ENCODE data around the gene NAA10. TPM values are rescaled to one million over a fixed set of nuclear protein-coding genes. Genes with fewer than 3 reads are reported as not detected.

Gene NAA10
- total RNA-seq, 2 donors from 2014 or later: 60.1 to 66.4 TPM

DNA sequence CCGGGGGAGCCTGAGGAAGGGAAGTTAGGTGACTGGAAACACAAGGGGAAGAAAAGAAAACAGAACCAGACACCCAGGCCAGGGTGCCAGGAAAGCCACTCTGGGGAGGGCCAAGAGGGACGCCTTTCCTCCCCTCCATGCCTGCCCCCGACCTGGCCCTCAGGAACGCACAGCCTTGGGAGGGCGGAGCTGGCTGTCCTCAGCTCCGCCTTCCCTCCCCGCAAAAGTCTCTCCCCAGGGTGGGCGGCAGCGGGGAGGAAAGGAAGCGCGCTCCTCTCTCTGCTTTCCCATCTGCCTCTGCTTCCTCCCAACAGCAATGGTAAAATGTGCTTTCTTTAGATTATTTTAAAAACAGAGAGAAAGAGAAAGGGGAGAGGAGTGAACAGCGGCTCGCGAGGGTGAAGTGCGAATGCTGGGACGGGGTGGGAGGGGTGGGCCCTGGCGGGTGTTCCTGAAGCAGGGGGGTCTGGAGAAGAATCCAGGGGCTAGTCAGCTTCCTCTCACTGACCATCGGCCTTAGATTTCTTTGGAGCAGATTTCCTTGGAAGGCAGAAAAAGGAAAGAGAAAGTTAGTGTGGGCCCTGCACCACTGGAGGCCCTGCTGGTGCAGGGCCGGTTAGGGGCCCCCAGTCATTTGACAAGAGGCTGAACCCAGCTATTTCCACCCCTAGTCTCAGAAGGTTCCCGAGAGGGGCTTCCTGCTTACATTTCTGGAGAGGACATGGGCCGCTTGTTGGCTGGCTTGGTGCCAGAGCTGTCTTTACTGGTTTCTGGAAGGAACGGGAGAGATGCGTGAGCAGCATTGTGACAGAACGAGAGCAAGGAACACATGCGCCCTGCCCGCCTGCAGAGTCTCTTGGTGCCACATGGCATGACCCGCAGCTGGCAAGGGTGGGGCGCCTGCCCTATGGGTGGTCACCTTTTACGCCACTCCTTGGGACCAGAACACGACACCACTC, 14.3 kb upstream of the NAA10 start:
- Histone ChIP-seq H3K9me3 (no peaks in the 10 kb centered on the region), H3K27ac (no peak overlapping the region), H3K36me3 (peaks cover 12% of the 10 kb centered on the region), H3K4me1 (ENCODE audit: control insufficient read depth in 1 of 2, low read depth in 2 of 2) (peaks cover 0 to 15% of the 10 kb centered on the region in 2 donors), H3K4me3 (no peak overlapping the region), H3K27me3 (replicated peaks; ENCODE audit: insufficient read depth) (no peaks in the 10 kb centered on the region)
- TF ChIP-seq, protein P1, sequence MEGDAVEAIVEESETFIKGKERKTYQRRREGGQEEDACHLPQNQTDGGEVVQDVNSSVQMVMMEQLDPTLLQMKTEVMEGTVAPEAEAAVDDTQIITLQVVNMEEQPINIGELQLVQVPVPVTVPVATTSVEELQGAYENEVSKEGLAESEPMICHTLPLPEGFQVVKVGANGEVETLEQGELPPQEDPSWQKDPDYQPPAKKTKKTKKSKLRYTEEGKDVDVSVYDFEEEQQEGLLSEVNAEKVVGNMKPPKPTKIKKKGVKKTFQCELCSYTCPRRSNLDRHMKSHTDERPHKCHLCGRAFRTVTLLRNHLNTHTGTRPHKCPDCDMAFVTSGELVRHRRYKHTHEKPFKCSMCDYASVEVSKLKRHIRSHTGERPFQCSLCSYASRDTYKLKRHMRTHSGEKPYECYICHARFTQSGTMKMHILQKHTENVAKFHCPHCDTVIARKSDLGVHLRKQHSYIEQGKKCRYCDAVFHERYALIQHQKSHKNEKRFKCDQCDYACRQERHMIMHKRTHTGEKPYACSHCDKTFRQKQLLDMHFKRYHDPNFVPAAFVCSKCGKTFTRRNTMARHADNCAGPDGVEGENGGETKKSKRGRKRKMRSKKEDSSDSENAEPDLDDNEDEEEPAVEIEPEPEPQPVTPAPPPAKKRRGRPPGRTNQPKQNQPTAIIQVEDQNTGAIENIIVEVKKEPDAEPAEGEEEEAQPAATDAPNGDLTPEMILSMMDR (IDR thresholded peaks at IDR 0.05): no peak
- ATAC-seq (ENCODE audit: insufficient number of reproducible peaks, low FRiP score, low read depth) (no peak), DNase-seq (ENCODE audit: low spot score) (no peak)

- H3K9me3 ChIP-seq: no peaks in the 10 kb centered on the region
- DNase-seq (ENCODE audit: low spot score): no peak
- H3K27me3 ChIP-seq (replicated peaks; ENCODE audit: insufficient read depth): no peaks in the 10 kb centered on the region
- H3K27ac ChIP-seq: no peak overlapping the region
- H3K4me1 ChIP-seq (ENCODE audit: control insufficient read depth in 1 of 2, low read depth in 2 of 2): peaks cover 0 to 12% of the 10 kb centered on the region in 2 donors
- peaks cover 12% of the 10 kb centered on the region for H3K36me3 ChIP-seq
- no peak overlapping the region for H3K4me3 ChIP-seq
- TF ChIP-seq, protein P1 (IDR thresholded peaks at IDR 0.05): no peak
- ATAC-seq (ENCODE audit: insufficient number of reproducible peaks, low FRiP score, low read depth): no peak
Measured at GRCh38 chrX:153948002-153948466, 13.2 kb upstream of the NAA10 start.

DNA sequence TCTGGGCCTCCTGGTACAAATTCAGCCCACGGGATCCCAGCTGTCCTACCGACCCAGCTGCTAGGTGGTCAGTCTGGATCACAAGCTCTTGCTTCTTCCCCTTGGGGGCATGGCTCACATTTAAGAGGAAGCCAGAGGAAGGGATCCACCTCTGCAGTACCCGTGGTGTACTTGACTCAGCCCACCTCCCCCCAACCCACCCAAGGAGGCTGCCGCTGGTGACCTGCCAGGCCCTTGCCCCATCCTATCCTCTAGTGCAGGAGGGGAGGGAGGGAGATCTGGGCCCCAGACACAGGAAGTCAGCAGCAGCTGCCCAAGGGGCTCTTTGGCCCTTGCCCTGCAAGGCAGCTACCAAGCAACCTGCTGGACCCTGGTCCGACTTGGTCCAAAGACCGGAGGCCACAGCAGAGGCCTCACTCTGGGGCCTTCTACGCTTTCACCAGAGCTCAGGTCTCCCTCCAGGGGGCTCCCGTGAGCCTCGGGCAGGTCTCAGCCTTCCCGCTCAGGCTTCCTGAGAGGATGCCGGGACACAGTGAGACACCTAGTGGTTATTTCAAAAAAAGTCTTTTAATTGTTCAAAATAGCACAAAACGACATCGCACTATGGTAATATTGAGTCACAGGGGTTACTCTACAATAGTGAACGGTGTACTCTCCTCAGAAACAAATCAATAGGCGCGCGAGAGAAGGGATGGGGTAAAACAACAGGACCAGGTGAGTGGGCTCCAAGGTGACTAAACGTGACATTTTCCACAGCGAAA, 12.4 kb upstream of the NAA10 start:
- DNase-seq (ENCODE audit: low spot score): no peak
- TF ChIP-seq, protein P1 (IDR thresholded peaks at IDR 0.05): peak; percentile 67
- Histone ChIP-seq H3K4me1 (ENCODE audit: control insufficient read depth in 1 of 2, low read depth in 2 of 2) (peaks cover 0 to 4% of the 10 kb centered on the region in 2 donors), H3K4me3 (no peak overlapping the region), H3K27me3 (replicated peaks; ENCODE audit: insufficient read depth) (no peaks in the 10 kb centered on the region), H3K27ac (no peak overlapping the region), H3K36me3 (peaks cover 12% of the 10 kb centered on the region), H3K9me3 (no peaks in the 10 kb centered on the region)
- no peak for ATAC-seq (ENCODE audit: insufficient number of reproducible peaks, low FRiP score, low read depth)

GRCh38 chrX:153945956-153946943, 11.4 kb upstream of the NAA10 start:
- Histone ChIP-seq H3K4me1 (ENCODE audit: control insufficient read depth in 1 of 2, low read depth in 2 of 2) (no peaks in the 10 kb centered on the region), H3K27me3 (replicated peaks; ENCODE audit: insufficient read depth) (no peaks in the 10 kb centered on the region), H3K9me3 (no peaks in the 10 kb centered on the region), H3K27ac (no peak overlapping the region), H3K4me3 (no peak overlapping the region), H3K36me3 (peaks cover 10% of the 10 kb centered on the region)
- DNase-seq (ENCODE audit: low spot score): no peak
- ATAC-seq (ENCODE audit: insufficient number of reproducible peaks, low FRiP score, low read depth): no peak
- TF ChIP-seq, protein P1 (IDR thresholded peaks at IDR 0.05): no peak

Measured in thoracic aorta (tissue), 2 donors.